ENCODE data around the gene PLXDC1.
"Not testable (repeated sequence)": the region's sequence is repeated elsewhere in the genome, so short reads cannot be mapped to it uniquely, and the experiment has no call there.

The PLXDC1 gene

DNA sequence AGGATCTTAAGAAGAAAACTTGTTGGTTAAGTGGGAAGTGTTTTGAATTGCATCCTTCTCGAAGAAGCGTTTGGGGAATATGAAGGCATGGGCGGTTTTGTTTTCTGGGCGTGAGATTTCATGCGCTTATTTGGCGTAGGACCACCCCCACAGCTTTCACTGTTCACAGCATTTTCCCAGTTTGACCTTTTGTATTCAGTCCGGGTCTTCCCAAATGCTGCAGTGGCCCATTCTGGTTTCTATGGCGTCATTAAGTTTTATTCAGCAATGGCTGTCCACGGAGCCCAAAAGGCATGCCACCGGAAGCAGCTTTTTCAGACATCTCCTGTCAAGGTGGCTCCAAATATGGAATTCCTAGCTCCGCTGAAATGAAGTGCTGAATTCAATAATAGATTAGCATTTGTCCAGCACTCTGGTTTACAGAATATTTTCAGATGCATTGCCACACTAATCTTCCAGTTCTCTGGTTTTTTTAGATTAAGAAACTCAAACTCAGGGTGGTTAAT is 93.7 kb downstream of the PLXDC1 start:
- H3K4me3 ChIP-seq (ENCODE audit: control insufficient read depth, low read depth, low read length): no peak overlapping the region
- TF ChIP-seq CTCF (IDR thresholded peaks at IDR 0.05; ENCODE audit: control insufficient read depth, insufficient read depth, low read depth, low read length, missing control alignments): no peak
- DNase-seq (ENCODE audit: low read depth): no peak

DNA sequence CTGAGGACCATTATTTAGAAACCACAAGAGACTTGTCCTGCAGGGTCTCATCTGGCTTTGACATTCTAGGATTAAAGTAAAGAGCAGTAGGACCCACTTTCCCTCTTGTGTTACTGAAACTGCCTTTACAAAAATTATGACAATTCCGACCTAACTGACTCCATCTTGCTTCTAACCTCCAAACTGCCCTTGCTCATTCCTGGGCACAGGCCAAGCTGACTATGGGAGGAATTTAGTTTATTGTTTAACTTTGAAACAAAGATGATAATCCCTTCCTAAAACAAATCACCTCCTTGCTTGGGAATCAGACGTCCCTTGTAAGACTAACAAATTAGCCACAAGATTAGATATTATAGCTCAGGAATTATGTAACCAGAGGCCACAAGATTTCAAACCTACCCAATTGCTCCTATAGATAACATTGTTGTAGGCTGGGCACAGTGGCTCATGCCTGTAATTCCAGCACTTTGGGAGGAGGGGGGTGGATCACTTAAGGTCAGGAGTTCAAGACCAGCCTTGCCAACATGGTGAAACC is 97.3 kb downstream of the PLXDC1 start:
- no peak for DNase-seq (ENCODE audit: low read depth)
- H3K4me3 ChIP-seq (ENCODE audit: control insufficient read depth, low read depth, low read length): no peak overlapping the region
- TF ChIP-seq CTCF (IDR thresholded peaks at IDR 0.05; ENCODE audit: control insufficient read depth, insufficient read depth, low read depth, low read length, missing control alignments): no peak

DNA sequence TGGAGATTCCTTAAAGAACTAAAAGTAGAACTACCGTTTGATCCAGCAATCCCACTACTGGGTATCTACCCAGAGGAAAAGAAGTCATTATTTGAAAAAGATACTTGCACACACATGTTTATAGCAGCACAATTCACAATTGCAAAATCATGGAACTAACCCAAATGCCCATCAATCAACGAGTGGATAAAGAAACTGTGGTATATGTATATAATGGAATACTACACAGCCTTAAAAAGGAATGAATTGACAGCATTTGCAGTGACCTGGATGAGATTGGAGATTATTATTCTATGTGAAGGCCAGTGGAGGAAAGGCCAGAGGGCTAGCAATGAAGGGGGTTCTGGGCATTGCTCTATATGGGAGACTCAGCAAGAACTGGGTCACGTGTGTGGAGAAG is 99.0 kb downstream of the PLXDC1 start:
- not testable (repeated sequence) for H3K4me3 ChIP-seq (ENCODE audit: control insufficient read depth, low read depth, low read length); DNase-seq (ENCODE audit: low read depth)

DNA sequence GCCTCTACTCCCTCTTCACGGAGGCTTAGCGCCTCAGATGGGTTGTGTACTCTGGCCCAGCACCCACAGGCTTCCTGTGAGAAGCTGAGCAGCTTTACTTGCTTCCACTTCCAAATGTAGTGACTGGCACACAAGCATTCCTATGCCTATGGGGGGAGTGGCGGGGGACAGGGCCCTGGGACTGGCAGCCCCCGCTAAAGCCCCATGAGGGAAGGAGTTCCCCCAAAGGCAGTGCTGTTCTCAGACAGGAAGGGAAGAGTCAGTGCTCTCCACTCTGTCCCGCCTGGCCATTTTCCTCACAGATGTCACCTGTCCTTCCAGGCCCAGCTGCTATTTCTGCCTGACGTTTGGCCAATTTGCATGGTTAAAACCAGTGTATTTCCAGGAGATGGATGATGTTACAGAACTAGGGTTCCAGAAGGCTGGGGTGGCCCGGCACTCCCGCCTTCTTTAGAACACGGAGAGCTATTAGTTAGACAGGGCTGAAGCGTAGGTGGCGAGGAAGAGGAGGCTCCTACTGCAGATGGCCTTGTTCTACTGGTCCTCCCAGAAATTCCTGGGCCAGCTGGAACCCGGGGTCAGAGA is 100.3 kb downstream of the PLXDC1 start:
- no peak for DNase-seq (ENCODE audit: low read depth)
- TF ChIP-seq CTCF (IDR thresholded peaks at IDR 0.05; ENCODE audit: control insufficient read depth, insufficient read depth, low read depth, low read length, missing control alignments): no peak
- H3K4me3 ChIP-seq (ENCODE audit: control insufficient read depth, low read depth, low read length): no peak overlapping the region

DNA sequence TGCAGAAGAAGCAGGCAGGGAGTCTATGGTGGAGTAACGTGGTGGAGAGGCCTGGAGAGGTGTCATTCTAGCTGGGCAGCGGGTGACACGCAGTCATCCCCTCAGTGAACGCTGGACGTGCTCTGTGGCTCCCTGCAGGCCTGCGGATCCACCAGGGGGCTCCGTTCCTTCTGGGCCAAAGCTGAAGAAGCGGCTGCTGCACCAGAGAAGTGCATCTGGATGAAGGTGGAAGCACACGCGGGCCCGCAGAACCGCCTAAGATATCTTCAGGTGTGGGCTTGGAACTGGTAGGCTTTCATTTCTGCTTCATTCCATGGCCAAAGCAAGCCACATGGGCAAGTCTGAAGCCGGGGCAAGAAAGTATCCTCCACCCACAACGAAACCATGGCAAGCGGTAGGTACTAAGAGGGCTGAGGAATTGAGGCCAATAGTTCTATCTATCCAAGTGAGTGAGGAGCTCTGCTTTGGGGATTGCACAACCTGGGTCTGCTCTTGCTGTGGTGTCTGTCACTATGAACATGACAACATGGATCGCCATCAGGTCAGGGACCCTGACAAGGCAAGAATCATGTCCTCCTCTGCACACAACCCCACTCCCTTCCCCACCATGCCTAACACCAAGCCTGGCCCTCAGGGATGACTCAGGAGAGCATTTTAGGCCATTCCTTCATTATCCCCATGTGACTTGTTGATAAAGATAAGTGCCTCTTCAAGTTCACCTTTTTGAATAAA is 105.3 kb downstream of the PLXDC1 start:
- DNase-seq (ENCODE audit: low read depth): no peak
- H3K4me3 ChIP-seq (ENCODE audit: control insufficient read depth, low read depth, low read length): no peak overlapping the region
- TF ChIP-seq CTCF (IDR thresholded peaks at IDR 0.05; ENCODE audit: control insufficient read depth, insufficient read depth, low read depth, low read length, missing control alignments): no peak

- DNase-seq (ENCODE audit: low read depth): no peak
- TF ChIP-seq CTCF (IDR thresholded peaks at IDR 0.05; ENCODE audit: control insufficient read depth, insufficient read depth, low read depth, low read length, missing control alignments): no peak
- H3K4me3 ChIP-seq (ENCODE audit: control insufficient read depth, low read depth, low read length): no peak overlapping the region
Observed at GRCh38 chr17:39036009-39036408, 115.4 kb downstream of the PLXDC1 start.

DNA sequence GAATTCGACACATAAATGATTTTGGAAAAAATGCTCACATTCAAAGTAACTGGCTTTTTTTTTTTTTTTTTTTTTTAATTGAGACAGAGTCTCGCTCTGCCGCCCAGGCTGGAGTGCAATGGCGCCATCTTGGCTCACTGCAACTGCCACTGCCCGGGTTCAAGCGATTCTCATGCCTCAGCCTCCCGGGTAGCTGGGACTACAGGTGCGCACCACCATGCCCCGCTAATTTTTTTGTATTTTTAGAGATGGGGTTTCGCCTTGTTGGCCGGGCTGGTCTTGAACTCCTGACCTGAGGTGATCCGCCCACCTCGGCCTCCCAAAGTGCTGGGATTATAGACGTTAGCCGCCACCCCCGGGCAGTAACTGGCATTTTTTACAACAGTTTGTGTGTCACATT is 115.9 kb downstream of the PLXDC1 start:
- H3K4me3 ChIP-seq (ENCODE audit: control insufficient read depth, low read depth, low read length); DNase-seq (ENCODE audit: low read depth): not testable (repeated sequence)
